Karpas-422 (cell line): ENCODE results near the gene MRTFB. TPM values are rescaled to one million over a fixed set of nuclear protein-coding genes. Genes with fewer than 3 reads are reported as not detected.

ENCODE experiments used
- DNase-seq: peaks from one replicate; pipeline ENCODE4 v3.0.0-alpha.2; 2015
- H2AFZ ChIP-seq: fragments of 200-600 bp; sonication (generic); 2 replicates; pipeline ENCODE4 v1.6.1; 2014; ENCODE audit warnings: antibody characterized with exemption, low read length, mixed read lengths
- H3K27ac ChIP-seq: fragments of 200-600 bp; sonication (generic); 2 replicates; pipeline ENCODE4 v1.5.1; 2014; ENCODE audit warnings: mild to moderate bottlenecking, low read length, moderate library complexity
- H3K27me3 ChIP-seq: fragments of 200-600 bp; sonication (generic); 2 replicates; pipeline ENCODE4 v1.6.1; 2014; ENCODE audit warnings: low read length, mixed read lengths
- H3K36me3 ChIP-seq: fragments of 200-600 bp; sonication (generic); 2 replicates; pipeline ENCODE4 v1.6.1; 2014; ENCODE audit warnings: low read length, mixed read lengths; ENCODE audit not compliant: insufficient read depth
- H3K4me1 ChIP-seq: fragments of 200-600 bp; sonication (generic); 2 replicates; pipeline ENCODE4 v1.6.1; 2014; ENCODE audit warnings: mild to moderate bottlenecking, low read length, mixed read lengths
- H3K4me2 ChIP-seq: fragments of 200-600 bp; sonication (generic); 2 replicates; pipeline ENCODE4 v1.6.1; 2014; ENCODE audit warnings: low read length, low read depth, mild to moderate bottlenecking; ENCODE audit not compliant: poor library complexity, severe bottlenecking
- H3K4me3 ChIP-seq: fragments of 200-600 bp; sonication (generic); 2 replicates; pipeline ENCODE4 v1.5.1; 2014; ENCODE audit warnings: mild to moderate bottlenecking, antibody characterized with exemption, low read length, mixed read lengths
- H3K79me2 ChIP-seq: fragments of 200-600 bp; sonication (generic); 2 replicates; pipeline ENCODE4 v1.6.1; 2014; ENCODE audit warnings: mild to moderate bottlenecking, low read length, mixed read lengths
- H3K9ac ChIP-seq: fragments of 200-600 bp; sonication (generic); 2 replicates; pipeline ENCODE4 v1.6.0; 2014; ENCODE audit warnings: low read length
- H3K9me2 ChIP-seq: fragments of 200-600 bp; sonication (generic), shearing (Covaris generic); replicated peaks from 2 replicates; pipeline ENCODE4 v1.6.0; 2014; ENCODE audit warnings: mild to moderate bottlenecking, low read length, moderate library complexity; ENCODE audit not compliant: insufficient read depth
- H3K9me3 ChIP-seq: fragments of 300-700, 200-600 bp; sonication (generic); 2 replicates; pipeline ENCODE4 v1.6.1; 2014; ENCODE audit warnings: low read length, mixed read lengths
- H4K20me1 ChIP-seq: fragments of 200-600 bp; sonication (generic); 2 replicates; pipeline ENCODE4 v1.6.1; 2014; ENCODE audit warnings: mild to moderate bottlenecking, antibody characterized with exemption, low read length, low read depth; ENCODE audit not compliant: insufficient read depth
- total RNA-seq: library from RNA; depleted of rRNA; stranded (reverse); fragments of >200 nt; shearing (Covaris generic); gene quantifications from 2 replicates; pipeline ENCODE4 v1.2.3, GENCODE V29; 2014; ENCODE audit warnings: low replicate concordance

MRTFB gene
- total RNA-seq, 1 experiment from 2014 or later: 5.3 TPM

DNA sequence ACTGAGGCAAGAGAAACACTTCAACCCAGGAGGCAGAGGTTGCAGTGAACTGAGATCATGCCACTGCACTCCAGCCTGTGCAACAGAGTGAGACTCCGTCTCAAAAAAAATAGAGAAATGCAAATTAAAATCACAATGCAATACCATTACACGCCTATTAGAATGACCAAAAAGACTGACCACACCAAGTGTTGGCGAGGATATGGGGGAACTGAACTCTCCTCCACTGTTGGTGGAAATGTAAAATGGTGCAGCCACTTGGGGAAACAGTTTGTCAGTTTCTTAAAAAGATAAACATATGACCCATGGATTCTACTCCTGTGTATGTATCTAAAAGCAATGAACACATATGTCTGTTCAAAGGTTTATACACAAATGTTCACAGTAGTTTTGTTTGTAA is 204.8 kb downstream of the MRTFB start:
- no peak for DNase-seq
- Histone ChIP-seq H3K4me3 (no peak overlapping the region), H3K4me2 (no peak overlapping the region)

GRCh38 chr16:14278749-14279148 is 207.6 kb downstream of the MRTFB start:
- Histone ChIP-seq H4K20me1 (no peaks in the 10 kb centered on the region), H3K4me1 (no peaks in the 10 kb centered on the region), H3K4me2 (no peak overlapping the region), H3K27me3 (no peaks in the 10 kb centered on the region), H3K36me3 (no peaks in the 10 kb centered on the region), H3K9ac (no peak overlapping the region), H3K9me2 (no peaks in the 10 kb centered on the region), H3K79me2 (no peaks in the 10 kb centered on the region), H2AFZ (no peak overlapping the region), H3K9me3 (no peaks in the 10 kb centered on the region), H3K4me3 (no peak overlapping the region), H3K27ac (no peak overlapping the region)
- DNase-seq: no peak

More for the DNA sequence above, 204.8 kb downstream of the MRTFB start:
- Histone ChIP-seq H3K9ac (no peak overlapping the region), H3K4me1 (no peaks in the 10 kb centered on the region), H3K79me2 (no peaks in the 10 kb centered on the region), H3K9me2 (no peaks in the 10 kb centered on the region), H3K36me3 (no peaks in the 10 kb centered on the region), H3K27me3 (no peaks in the 10 kb centered on the region), H4K20me1 (no peaks in the 10 kb centered on the region), H3K9me3 (no peaks in the 10 kb centered on the region), H3K27ac (no peak overlapping the region), H2AFZ (no peak overlapping the region)

GRCh38 chr16:14280541-14280940 is 209.4 kb downstream of the MRTFB start:
- H4K20me1 ChIP-seq: no peaks in the 10 kb centered on the region
- no peaks in the 10 kb centered on the region for H3K36me3 ChIP-seq
- no peaks in the 10 kb centered on the region for H3K9me3 ChIP-seq
- H3K27ac ChIP-seq: no peak overlapping the region
- no peak overlapping the region for H3K4me3 ChIP-seq
- H2AFZ ChIP-seq: no peak overlapping the region
- no peaks in the 10 kb centered on the region for H3K27me3 ChIP-seq
- peaks cover 11% of the 10 kb centered on the region for H3K4me1 ChIP-seq
- no peaks in the 10 kb centered on the region for H3K9me2 ChIP-seq
- no peak for DNase-seq
- no peaks in the 10 kb centered on the region for H3K79me2 ChIP-seq
- H3K4me2 ChIP-seq: no peak overlapping the region
- H3K9ac ChIP-seq: no peak overlapping the region

DNA sequence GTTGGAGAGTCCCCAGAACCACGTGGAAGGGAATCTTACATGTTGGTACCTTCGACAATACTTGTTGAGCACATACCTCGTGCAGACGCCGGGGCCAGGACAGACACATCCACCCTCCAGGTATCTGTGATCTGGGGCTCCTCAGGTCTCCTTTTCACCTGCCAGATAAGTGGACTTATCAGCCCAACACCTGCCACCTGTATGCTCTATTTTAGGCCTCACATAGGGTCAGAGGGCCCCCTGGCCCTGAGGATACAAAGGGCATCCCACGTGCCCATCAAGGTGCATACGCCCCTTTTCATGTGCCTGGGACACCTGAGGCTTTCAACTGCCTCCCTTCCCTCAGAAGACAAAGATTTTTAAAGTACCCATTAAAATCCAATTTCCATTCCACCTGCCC is 212.7 kb downstream of the MRTFB start:
- Histone ChIP-seq H3K9me3 (peaks cover 1% of the 10 kb centered on the region), H3K4me2 (no peak overlapping the region), H3K36me3 (no peaks in the 10 kb centered on the region), H3K9ac (no peak overlapping the region), H3K4me3 (no peak overlapping the region), H3K4me1 (peaks cover 27% of the 10 kb centered on the region), H3K79me2 (no peaks in the 10 kb centered on the region), H3K27me3 (no peaks in the 10 kb centered on the region), H4K20me1 (no peaks in the 10 kb centered on the region), H3K27ac (no peak overlapping the region), H2AFZ (no peak overlapping the region), H3K9me2 (no peaks in the 10 kb centered on the region)
- no peak for DNase-seq

GRCh38 chr16:14284371-14284770 is 213.3 kb downstream of the MRTFB start:
- H3K9ac ChIP-seq: no peak overlapping the region
- peaks cover 27% of the 10 kb centered on the region for H3K4me1 ChIP-seq
- H3K4me2 ChIP-seq: peak overlapping the region; percentile 98
- H2AFZ ChIP-seq: no peak overlapping the region
- H4K20me1 ChIP-seq: no peaks in the 10 kb centered on the region
- H3K36me3 ChIP-seq: no peaks in the 10 kb centered on the region
- DNase-seq: no peak
- no peaks in the 10 kb centered on the region for H3K79me2 ChIP-seq
- H3K27me3 ChIP-seq: no peaks in the 10 kb centered on the region
- no peaks in the 10 kb centered on the region for H3K9me2 ChIP-seq
- no peak overlapping the region for H3K27ac ChIP-seq
- H3K4me3 ChIP-seq: peak overlapping the region; percentile 97
- H3K9me3 ChIP-seq: peaks cover 6% of the 10 kb centered on the region

DNA sequence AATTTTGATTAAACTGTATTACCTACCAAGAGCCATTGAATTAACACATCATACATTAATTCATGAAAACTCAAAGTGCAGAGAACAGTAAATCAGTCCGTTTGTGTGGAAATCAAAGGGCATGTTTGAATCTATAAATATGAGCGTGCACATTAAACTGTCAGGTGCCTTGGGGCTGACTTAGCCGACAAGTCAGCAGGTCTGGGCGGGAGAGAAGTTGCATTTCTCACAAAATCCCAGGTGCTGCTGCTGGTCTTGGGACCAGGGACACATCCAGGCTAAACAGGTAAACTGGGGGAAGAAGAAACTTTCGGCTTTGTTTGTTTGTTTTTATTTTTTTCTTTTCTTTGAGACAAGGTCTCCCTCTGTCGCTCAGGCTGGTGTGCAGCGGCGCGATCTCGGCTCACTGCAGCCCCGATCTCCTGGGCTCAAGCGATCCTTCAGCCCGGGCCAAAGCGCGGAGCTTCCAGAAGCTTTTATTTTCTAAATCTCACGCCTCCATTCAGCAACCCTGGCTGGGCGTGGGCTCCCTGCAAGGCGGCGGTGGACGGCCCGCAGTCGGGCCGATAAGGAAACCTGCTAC is 213.9 kb downstream of the MRTFB start:
- Histone ChIP-seq H3K9me2 (no peaks in the 10 kb centered on the region), H3K4me3 (peak overlapping the region; percentile 97), H4K20me1 (no peaks in the 10 kb centered on the region), H3K9me3 (peaks cover 6% of the 10 kb centered on the region), H3K79me2 (no peaks in the 10 kb centered on the region), H3K4me2 (peak overlapping the region; percentile 98), H3K9ac (peak overlapping the region; percentile 79), H3K27ac (no peak overlapping the region), H2AFZ (peak overlapping the region; percentile 99), H3K27me3 (no peaks in the 10 kb centered on the region), H3K4me1 (peaks cover 27% of the 10 kb centered on the region), H3K36me3 (no peaks in the 10 kb centered on the region)
- DNase-seq: peak; percentile 86

GRCh38 chr16:14285513-14286367 is 214.6 kb downstream of the MRTFB start:
- H4K20me1 ChIP-seq: no peaks in the 10 kb centered on the region
- H3K36me3 ChIP-seq: no peaks in the 10 kb centered on the region
- peak overlapping the region; percentile 65 for H3K27ac ChIP-seq
- H3K9me3 ChIP-seq: peaks cover 6% of the 10 kb centered on the region
- peak overlapping the region; percentile 79 for H3K9ac ChIP-seq
- no peaks in the 10 kb centered on the region for H3K9me2 ChIP-seq
- peak; percentile 98 for DNase-seq
- no peaks in the 10 kb centered on the region for H3K79me2 ChIP-seq
- H3K27me3 ChIP-seq: no peaks in the 10 kb centered on the region
- peaks cover 27% of the 10 kb centered on the region for H3K4me1 ChIP-seq
- H3K4me2 ChIP-seq: peak overlapping the region; percentile 98
- peak overlapping the region; percentile 99 for H2AFZ ChIP-seq
- H3K4me3 ChIP-seq: peak overlapping the region; percentile 97

GRCh38 chr16:14286368-14287230 is 215.5 kb downstream of the MRTFB start:
- DNase-seq: peak; percentile 93
- Histone ChIP-seq H3K27ac (peak overlapping the region; percentile 65), H3K9ac (peak overlapping the region; percentile 67), H3K9me3 (peaks cover 6% of the 10 kb centered on the region), H3K4me2 (peak overlapping the region; percentile 98), H3K4me1 (peaks cover 27% of the 10 kb centered on the region), H3K9me2 (no peaks in the 10 kb centered on the region), H3K4me3 (peak overlapping the region; percentile 97), H3K27me3 (no peaks in the 10 kb centered on the region), H3K36me3 (no peaks in the 10 kb centered on the region), H3K79me2 (no peaks in the 10 kb centered on the region), H4K20me1 (no peaks in the 10 kb centered on the region), H2AFZ (peak overlapping the region; percentile 83)
